C4-2B (cell line): ENCODE data around the gene UBAP1.

Experiments
- H3K27ac ChIP-seq: fragments of 450-650 bp; 2 replicates; pipeline ENCODE4 v1.5.1; 2017
- ZFX ChIP-seq: fragments of 450-650 bp; IDR thresholded peaks from 2 replicates; pipeline ENCODE4 v1.6.1; 2017
- TF ChIP-seq, protein P1 (sequence below): fragments of 450-650 bp; conservative IDR thresholded peaks from 2 replicates; pipeline ENCODE4 v1.5.1; 2017; ENCODE audit warnings: mild to moderate bottlenecking

Gene UBAP1

DNA sequence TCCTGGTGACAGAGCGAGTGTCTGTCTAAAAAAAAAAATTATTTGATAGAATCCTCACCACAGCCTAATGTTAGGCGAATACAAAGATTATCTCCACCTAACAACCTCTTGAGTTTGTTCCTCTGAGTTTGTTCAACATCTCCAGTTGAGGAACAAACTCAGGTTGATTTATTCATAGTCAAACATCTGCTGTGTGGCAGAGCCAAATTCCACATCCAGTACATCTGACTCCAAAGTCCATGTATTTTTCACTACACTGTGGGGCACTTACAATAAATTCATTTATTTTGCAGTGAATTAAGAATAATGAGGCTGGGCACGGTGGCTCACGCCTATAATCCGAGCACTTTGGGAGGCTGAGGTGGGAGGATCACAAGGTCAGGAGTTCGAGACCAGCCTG lies 97.0 kb downstream of the UBAP1 start:
- no peak overlapping the region for H3K27ac ChIP-seq
- TF ChIP-seq ZFX, result no peak
- TF ChIP-seq, protein P1, sequence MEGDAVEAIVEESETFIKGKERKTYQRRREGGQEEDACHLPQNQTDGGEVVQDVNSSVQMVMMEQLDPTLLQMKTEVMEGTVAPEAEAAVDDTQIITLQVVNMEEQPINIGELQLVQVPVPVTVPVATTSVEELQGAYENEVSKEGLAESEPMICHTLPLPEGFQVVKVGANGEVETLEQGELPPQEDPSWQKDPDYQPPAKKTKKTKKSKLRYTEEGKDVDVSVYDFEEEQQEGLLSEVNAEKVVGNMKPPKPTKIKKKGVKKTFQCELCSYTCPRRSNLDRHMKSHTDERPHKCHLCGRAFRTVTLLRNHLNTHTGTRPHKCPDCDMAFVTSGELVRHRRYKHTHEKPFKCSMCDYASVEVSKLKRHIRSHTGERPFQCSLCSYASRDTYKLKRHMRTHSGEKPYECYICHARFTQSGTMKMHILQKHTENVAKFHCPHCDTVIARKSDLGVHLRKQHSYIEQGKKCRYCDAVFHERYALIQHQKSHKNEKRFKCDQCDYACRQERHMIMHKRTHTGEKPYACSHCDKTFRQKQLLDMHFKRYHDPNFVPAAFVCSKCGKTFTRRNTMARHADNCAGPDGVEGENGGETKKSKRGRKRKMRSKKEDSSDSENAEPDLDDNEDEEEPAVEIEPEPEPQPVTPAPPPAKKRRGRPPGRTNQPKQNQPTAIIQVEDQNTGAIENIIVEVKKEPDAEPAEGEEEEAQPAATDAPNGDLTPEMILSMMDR, result no peak

DNA sequence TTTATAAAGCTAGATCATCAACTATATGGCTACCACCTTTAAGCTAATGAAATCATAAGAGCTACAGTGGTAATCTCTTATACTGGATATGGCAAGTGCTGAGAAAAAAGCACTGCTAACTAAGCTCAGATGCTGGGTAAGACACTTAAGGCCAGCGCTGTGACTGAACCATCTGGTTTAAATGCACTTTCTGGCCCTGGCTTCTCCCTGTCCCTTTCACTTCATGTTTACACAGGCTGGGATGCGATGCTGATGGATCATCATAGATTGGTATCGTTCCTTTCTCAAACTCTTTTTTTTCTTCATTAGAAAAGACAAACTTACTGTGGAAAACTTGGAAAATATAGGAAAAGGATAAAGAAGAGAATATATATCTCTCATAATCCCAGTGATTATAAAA lies 97.9 kb downstream of the UBAP1 start:
- TF ChIP-seq ZFX, result no peak
- TF ChIP-seq, protein P1, result no peak
- H3K27ac ChIP-seq, result no peak overlapping the region

DNA sequence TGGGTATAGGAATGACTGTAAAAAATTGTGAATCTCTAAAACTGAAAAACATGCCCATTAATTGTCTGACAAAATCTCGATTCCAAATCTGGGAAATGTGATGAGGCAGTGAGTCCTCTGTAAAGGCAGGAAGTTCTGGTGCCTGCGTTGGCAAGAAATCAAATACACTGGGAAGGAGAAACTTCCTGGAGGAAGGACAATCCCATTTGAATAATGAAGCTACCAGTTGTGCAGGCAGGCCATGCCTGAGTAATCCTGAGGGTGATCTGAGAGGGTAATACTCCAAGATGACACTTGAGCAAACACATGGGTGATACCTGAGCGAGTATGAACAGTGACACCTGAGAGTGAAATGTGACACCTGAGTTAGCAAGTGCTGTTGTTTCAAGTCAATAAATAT lies 100.6 kb downstream of the UBAP1 start:
- TF ChIP-seq ZFX, result no peak
- TF ChIP-seq, protein P1, result no peak
- no peak overlapping the region for H3K27ac ChIP-seq

DNA sequence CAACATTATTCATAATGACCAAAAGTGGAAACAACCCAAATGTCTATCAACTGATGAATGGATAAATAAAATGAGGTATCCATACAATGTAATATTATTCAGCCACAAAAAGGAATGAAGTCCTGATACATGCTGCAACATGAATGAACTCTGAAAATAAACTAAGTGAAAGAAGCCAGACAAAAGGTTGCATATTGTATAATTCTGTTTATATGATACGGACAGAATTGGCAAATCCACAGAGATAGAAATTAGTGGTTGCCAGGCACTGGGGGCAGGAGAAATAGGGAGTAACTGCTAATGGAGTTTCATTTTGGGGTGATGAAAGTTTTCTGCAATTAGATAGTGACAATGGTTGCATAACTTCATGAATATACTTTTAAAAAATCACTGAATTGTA lies 103.3 kb downstream of the UBAP1 start:
- no peak overlapping the region for H3K27ac ChIP-seq
- TF ChIP-seq ZFX, result no peak
- TF ChIP-seq, protein P1, result no peak

DNA sequence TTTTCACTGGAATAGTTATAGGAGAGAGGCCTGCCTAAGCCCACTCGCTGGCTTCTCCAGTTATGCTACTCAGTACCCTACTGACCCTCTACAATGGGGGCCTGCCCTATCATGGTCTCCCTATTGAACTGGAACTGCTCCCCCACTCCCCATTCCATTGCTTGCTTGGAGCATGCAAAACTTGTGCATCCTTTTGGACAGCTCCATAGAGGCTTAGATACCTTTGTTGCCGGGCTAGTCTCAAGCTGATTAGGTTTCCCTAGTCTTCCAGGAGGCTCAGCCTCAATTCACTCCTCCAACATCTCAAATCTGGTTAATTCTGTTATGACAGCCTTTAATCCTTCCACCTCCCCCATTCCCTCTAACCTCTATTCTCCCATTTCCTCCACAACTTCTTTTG lies 110.3 kb downstream of the UBAP1 start:
- no peak overlapping the region for H3K27ac ChIP-seq
- TF ChIP-seq, protein P1, result no peak
- no peak for TF ChIP-seq ZFX

DNA sequence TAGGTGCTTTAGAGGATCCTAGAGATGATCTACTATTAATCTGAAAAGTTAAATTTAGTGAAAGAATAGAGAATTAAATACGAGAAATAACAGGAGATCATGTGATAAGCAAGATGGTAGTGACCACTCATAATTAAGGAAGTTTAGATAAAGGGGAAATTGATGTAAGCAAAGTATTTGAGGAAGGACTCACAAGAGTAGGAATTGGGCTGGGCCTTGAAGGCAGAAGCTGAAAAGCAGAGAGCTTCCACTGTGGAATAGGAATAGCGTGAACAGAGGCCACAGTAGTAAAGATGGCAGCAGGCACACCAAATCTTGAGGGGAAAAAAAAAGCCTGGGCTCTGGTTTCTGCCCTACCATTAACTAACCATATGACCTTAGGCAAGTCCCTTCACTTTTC lies 112.2 kb downstream of the UBAP1 start:
- no peak overlapping the region for H3K27ac ChIP-seq
- no peak for TF ChIP-seq ZFX
- TF ChIP-seq, protein P1, result no peak

DNA sequence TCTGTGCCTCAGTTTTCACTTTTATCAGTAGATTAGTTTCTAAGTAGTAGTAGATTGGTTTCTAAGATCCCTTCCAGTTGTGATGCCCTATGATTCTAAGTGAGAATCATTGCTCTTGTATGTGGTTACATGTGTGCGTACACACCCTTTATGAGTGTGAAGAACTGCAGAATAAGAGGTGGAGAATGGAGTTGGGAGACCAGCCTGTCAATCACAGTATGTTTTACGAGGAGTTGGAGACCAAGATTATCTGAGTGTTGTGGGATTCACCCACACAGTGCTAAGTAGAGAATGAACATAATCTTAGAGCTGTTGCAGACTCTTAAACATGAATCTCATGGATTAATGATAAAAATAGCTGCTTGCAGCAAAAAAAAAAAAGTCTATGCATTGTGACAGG lies 112.6 kb downstream of the UBAP1 start:
- H3K27ac ChIP-seq, result no peak overlapping the region
- TF ChIP-seq ZFX, result no peak
- TF ChIP-seq, protein P1, result no peak
